Heart left ventricle (tissue), 16 donors: Measurements from ENCODE around the gene FADS2. TPM values are rescaled to one million over a fixed set of nuclear protein-coding genes. Genes with fewer than 3 reads are reported as not detected.

Source experiments
- ATAC-seq, 4 donors: fragments of 200-7000 bp; cut with Tn5 transposase; one replicate each; pipeline ENCODE4 v1.9.1; 2020 to 2022; ENCODE audit warnings: moderate library complexity in 4 of 4, mild to moderate bottlenecking in 3 of 4, moderate number of reproducible peaks in 1 of 4
- DNase-seq, 5 donors: peaks; one replicate each; pipeline ENCODE4 v3.0.0-alpha.2; 2020
- H3K27ac ChIP-seq, 12 donors: fragments of 200-600 bp; sonication (generic) in 4 of 12; one replicate each; pipeline versions ENCODE4 v1.5.0 to v1.8.0; 2016 to 2022; ENCODE audit warnings: mild to moderate bottlenecking in 2 of 12
- H3K27me3 ChIP-seq, 9 donors: fragments of 200-600 bp; sonication (generic) in 2 of 9; one replicate each; pipeline versions ENCODE4 v1.5.1 to v1.8.0; 2016 to 2022; ENCODE audit warnings: mild to moderate bottlenecking in 3 of 9
- H3K36me3 ChIP-seq, 9 donors: fragments of 200-600 bp; sonication (generic) in 2 of 9; one replicate each; pipeline versions ENCODE4 v1.5.0 to v1.8.0; 2018 to 2022; ENCODE audit warnings: mild to moderate bottlenecking in 2 of 9
- H3K4me1 ChIP-seq, 12 donors: fragments of 200-600 bp; sonication (generic) in 4 of 12; one replicate each; pipeline versions ENCODE4 v1.5.0 to v1.8.0; 2016 to 2022; ENCODE audit warnings: mild to moderate bottlenecking in 3 of 12
- H3K4me3 ChIP-seq, 12 donors: fragments of 200-600 bp; sonication (generic) in 4 of 12; one replicate each; pipeline versions ENCODE4 v1.5.0 to v1.8.0; 2017 to 2022; ENCODE audit warnings: mild to moderate bottlenecking in 9 of 12, moderate library complexity in 4 of 12
- H3K9me3 ChIP-seq, 12 donors: fragments of 200-600 bp; sonication (generic) in 4 of 12; one replicate each; pipeline versions ENCODE4 v1.5.0 to v1.8.0; 2016 to 2022; ENCODE audit warnings: mild to moderate bottlenecking in 1 of 12
- CTCF ChIP-seq, 12 donors: fragments of 200-600 bp; sonication (generic) in 4 of 12; IDR thresholded peaks; one replicate each; pipeline versions ENCODE4 v1.5.0 to v1.8.0; 2018 to 2022; ENCODE audit warnings: antibody characterized with exemption in 12 of 12, mild to moderate bottlenecking in 5 of 12
- POLR2A ChIP-seq, 2 donors: fragments of 450-650 bp; IDR thresholded peaks; one replicate each; pipeline ENCODE4 v1.6.1; 2017; ENCODE audit warnings: antibody characterized with exemption in 2 of 2, mild to moderate bottlenecking in 2 of 2, moderate library complexity in 2 of 2
- WGBS, 4 donors: extraction: QIAGEN DNeasy Blood & Tissue Kit in 2 of 4; methylation state at CpG; one replicate each; pipeline versions ENCODE4 v1.1.5 to v1.1.7; 2013 to 2018; 5-methylcytosine and 5-hydroxymethylcytosine counted together
- intact Hi-C, 10 donors: fragments of 100-400 bp; cut with DNase I; formaldehyde crosslinking; loops; one replicate each; pipeline versions ENCODE4 v1.11.1 to v1.14.2; 2022
- polyA plus RNA-seq, 2 donors: library from polyadenylated mRNA; stranded (reverse); fragments of 200-250 nt; gene quantifications; one replicate each; pipeline ENCODE4 v1.2.3, GENCODE V29; 2013
- total RNA-seq, 9 donors: library from RNA; depleted of rRNA in 2 of 9; stranded (reverse); fragments of >200 nt in 2 of 9; fragmentation: NEBNext Ultra II Directional in 3 of 9; extraction: Animal tissue kit (Norgen Biotek cat#: 25700) in 3 of 9; gene quantifications; one replicate each; pipeline versions ENCODE4 v1.1.0 to v1.2.4, GENCODE V29; 2016 to 2023
- donor health status: ischemic (EF 13 %, LVEDD 7.1; RV severe dilation, severe dysfunction).
- donor health status: healthy with polysubstance abuse.
- donor health status: DM: no; HTN: yes; CAD: no.
- donor health status: DM: no; HTN: no; CAD: no.
- donor health status: ischemic (EF 25% LVEDD 6.9; RV normal size, moderate dysfunction).
- donor health status: ischemic (EF 25% LVEDD 5.7; RV mildly dilated, moderate dysfunction).
- donor health status: healthy.
- donor health status: DM: yes; HTN: yes; CAD: no.
- donor health status: ischemic (EF 35%, LVEDD 5.7; RV mildly dilated, moderate dysfunction).
- donor health status: nonischemic (EF 11% LVEDD 7.7; RV severe dilation, severe dysfunction).
- donor health status: DM: yes; HTN: yes; CAD: no.
- donor health status: PGD.
- donor health status: ischemic (EF 29% LVEDD 5.4; RV normal size, mild dysfunction).
- donor health status: nonischemic (EF 23%, LVEDD 6.1; RV moderate dilation, normal function).

Gene FADS2
- total and polyA plus RNA-seq, 11 donors: 2.6 to 43.6 (median 19.2) TPM

- DNase-seq (no peak), ATAC-seq (no peak)
- H3K4me1 ChIP-seq: peaks cover 0 to 19% (median 3%) of the 10 kb centered on the region in 12 donors
- H3K36me3 ChIP-seq: peaks cover 0 to 73% (median 10%) of the 10 kb centered on the region in 9 donors
- 91 to 95% (median 92%) methylated on average over 17 of the region's 17 CpGs for WGBS, 4 donors
- H3K4me3 ChIP-seq: no peak overlapping the region
- H3K27ac ChIP-seq: peak overlapping the region in 3 of 12 donors; percentile 1 to 6 (median 5)
- intact Hi-C loops: loop anchor here in 1 of 10 donors (2.0 kb wide), 1 partner anchor 47 kb away; no protein-coding TSS in a partner anchor
- TF ChIP-seq CTCF (IDR thresholded peaks at IDR 0.05) (no peak), POLR2A (IDR thresholded peaks at IDR 0.05) (no peak)
- H3K27me3 ChIP-seq: no peaks in the 10 kb centered on the region
- H3K9me3 ChIP-seq: no peaks in the 10 kb centered on the region
Observed at GRCh38 chr11:61900251-61900650, 72.2 kb downstream of the FADS2 start.

DNA sequence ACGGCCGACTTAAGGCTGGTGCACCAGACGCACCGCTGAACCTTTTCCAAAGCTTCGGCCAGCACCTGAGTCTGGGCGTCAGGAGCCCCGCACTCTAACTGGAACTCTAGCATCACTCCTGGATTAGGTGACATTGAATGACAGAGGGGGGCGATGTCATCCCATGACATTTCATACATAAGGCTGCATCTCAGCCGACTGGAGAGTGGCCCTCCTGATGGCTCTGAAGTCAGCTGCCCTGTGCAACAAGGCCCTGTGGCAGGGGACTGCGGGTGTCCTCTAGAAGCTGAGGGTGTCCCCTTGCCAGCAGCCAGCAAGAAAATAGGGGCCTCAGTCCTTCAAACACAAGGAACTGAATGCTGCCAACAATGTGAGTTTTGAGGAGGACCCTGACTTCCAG lies 73.3 kb downstream of the FADS2 start:
- Histone ChIP-seq H3K4me1 (peaks cover 0 to 19% (median 3%) of the 10 kb centered on the region in 12 donors), H3K27ac (no peak overlapping the region), H3K36me3 (peaks cover 0 to 82% (median 19%) of the 10 kb centered on the region in 9 donors), H3K4me3 (no peak overlapping the region), H3K27me3 (no peaks in the 10 kb centered on the region), H3K9me3 (no peaks in the 10 kb centered on the region)
- TF ChIP-seq POLR2A (IDR thresholded peaks at IDR 0.05): no peak
- TF ChIP-seq CTCF (IDR thresholded peaks at IDR 0.05): no peak
- DNase-seq: no peak
- WGBS, 4 donors: 76 to 93% (median 90%) methylated on average over 4 to 10 of the region's 10 CpGs
- ATAC-seq: no peak
- intact Hi-C loops: loop anchor here in 1 of 10 donors (2.0 kb wide), 1 partner anchor 45 kb away; no protein-coding TSS in a partner anchor

GRCh38 chr11:61902313-61902712 lies 74.2 kb downstream of the FADS2 start:
- H3K27me3 ChIP-seq: no peaks in the 10 kb centered on the region
- no peak for TF ChIP-seq CTCF (IDR thresholded peaks at IDR 0.05)
- TF ChIP-seq POLR2A (IDR thresholded peaks at IDR 0.05): no peak
- no peak overlapping the region for H3K4me3 ChIP-seq
- intact Hi-C loops: no loop called here
- DNase-seq: no peak
- no peak for ATAC-seq
- H3K9me3 ChIP-seq: no peaks in the 10 kb centered on the region
- no peak overlapping the region for H3K27ac ChIP-seq
- WGBS, 4 donors: 88 to 93% (median 91%) methylated on average over 11 of the region's 11 CpGs
- peaks cover 0 to 19% (median 3%) of the 10 kb centered on the region in 12 donors for H3K4me1 ChIP-seq
- H3K36me3 ChIP-seq: peaks cover 0 to 83% (median 23%) of the 10 kb centered on the region in 9 donors

DNA sequence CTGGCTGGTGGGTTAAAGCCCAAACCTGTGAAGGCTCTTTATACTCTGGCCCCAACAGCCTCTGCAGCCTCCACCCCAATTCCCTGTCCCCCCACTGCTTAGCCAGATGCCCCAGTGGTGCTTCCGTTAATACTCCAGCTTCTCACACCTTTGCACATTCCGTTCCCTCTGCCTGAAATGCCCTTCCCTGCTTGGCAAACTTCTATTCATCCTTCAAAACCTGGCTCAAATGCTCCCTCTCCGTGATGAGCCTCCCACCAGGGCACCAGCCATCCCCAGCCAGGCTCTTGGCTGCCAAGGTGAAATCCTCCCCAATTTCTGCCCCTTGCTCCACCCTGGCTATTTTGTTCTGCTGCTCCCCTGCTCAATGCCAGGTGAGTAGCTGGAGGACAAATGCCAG lies 75.7 kb downstream of the FADS2 start:
- TF ChIP-seq CTCF (IDR thresholded peaks at IDR 0.05) (no peak), POLR2A (IDR thresholded peaks at IDR 0.05) (no peak)
- Histone ChIP-seq H3K27me3 (no peaks in the 10 kb centered on the region), H3K36me3 (peaks cover 0 to 78% (median 19%) of the 10 kb centered on the region in 9 donors), H3K9me3 (no peaks in the 10 kb centered on the region), H3K27ac (no peak overlapping the region), H3K4me3 (peak overlapping the region in 1 of 12 donors; percentile 22), H3K4me1 (peaks cover 0 to 18% (median 6%) of the 10 kb centered on the region in 12 donors)
- ATAC-seq: no peak
- no peak for DNase-seq
- 95 to 100% (median 97%) methylated on average over 3 of the region's 3 CpGs for WGBS, 4 donors
- intact Hi-C loops: no loop called here
